Liver (tissue), 9 donors: Measurements from ENCODE around the gene ZDHHC21. TPM values are rescaled to one million over a fixed set of nuclear protein-coding genes. Genes with fewer than 3 reads are reported as not detected.

Experiments
- DNase-seq: peaks from one replicate; pipeline ENCODE4 v3.0.0-alpha.2; 2017; ENCODE audit warnings: low spot score
- H3K27ac ChIP-seq, 2 donors: one replicate each; pipeline ENCODE4 v1.7.0; 2013; ENCODE audit warnings: inconsistent platforms in 2 of 2, low read length in 2 of 2, control low read depth in 1 of 2, low read depth in 1 of 2, mild to moderate bottlenecking in 1 of 2
- H3K27me3 ChIP-seq, 4 donors: one replicate each; pipeline versions ENCODE4 v1.6.1 to v1.7.0; 2013; ENCODE audit warnings: low read length in 3 of 4, inconsistent platforms in 1 of 4, mild to moderate bottlenecking in 1 of 4, moderate library complexity in 1 of 4; ENCODE audit not compliant: control insufficient read depth in 4 of 4, insufficient read depth in 4 of 4
- H3K36me3 ChIP-seq, 4 donors: one replicate each; pipeline versions ENCODE4 v1.6.1 to v1.7.0; 2013; ENCODE audit warnings: low read length in 3 of 4, mild to moderate bottlenecking in 3 of 4, low read depth in 1 of 4, moderate library complexity in 1 of 4; ENCODE audit not compliant: control insufficient read depth in 4 of 4, insufficient read depth in 3 of 4
- H3K4me1 ChIP-seq, 4 donors: one replicate each; pipeline versions ENCODE4 v1.6.1 to v1.7.0; 2013; ENCODE audit warnings: low read length in 3 of 4, mild to moderate bottlenecking in 3 of 4, moderate library complexity in 1 of 4; ENCODE audit not compliant: control insufficient read depth in 4 of 4, insufficient read depth in 4 of 4
- H3K4me3 ChIP-seq, 3 donors: one replicate each; pipeline versions ENCODE4 v1.6.1 to v1.7.0; 2013; ENCODE audit warnings: low read length in 3 of 3, control low read depth in 1 of 3, low read depth in 1 of 3, mild to moderate bottlenecking in 1 of 3
- H3K9ac ChIP-seq, 2 donors: one replicate each; pipeline ENCODE4 v1.7.0; 2013; ENCODE audit warnings: low read length in 2 of 2, mild to moderate bottlenecking in 2 of 2, moderate library complexity in 2 of 2, control low read depth in 1 of 2, low read depth in 1 of 2
- H3K9me3 ChIP-seq, 4 donors: one replicate each; pipeline versions ENCODE4 v1.6.1 to v1.7.0; 2013; ENCODE audit warnings: low read length in 3 of 4; ENCODE audit not compliant: control insufficient read depth in 4 of 4
- EGR1 ChIP-seq, 2 donors: IDR thresholded peaks; 2 replicates each; pipeline ENCODE4 v1.6.1; 2016 to 2018; ENCODE audit warnings: antibody characterized with exemption in 2 of 2, low read depth in 2 of 2
- FOXA2 ChIP-seq: IDR thresholded peaks from 2 replicates; pipeline ENCODE4 v1.6.1; 2016; ENCODE audit warnings: antibody characterized with exemption
- GABPA ChIP-seq, 2 donors: IDR thresholded peaks in 1 of 2; conservative IDR thresholded peaks in 1 of 2; 2 replicates each; pipeline ENCODE4 v1.6.1; 2016; ENCODE audit warnings: antibody characterized with exemption in 2 of 2, mild to moderate bottlenecking in 1 of 2, moderate library complexity in 1 of 2
- HNF4A ChIP-seq, 2 donors: conservative IDR thresholded peaks; 2 replicates each; pipeline ENCODE4 v1.6.1; 2016; ENCODE audit warnings: antibody characterized with exemption in 2 of 2, mild to moderate bottlenecking in 2 of 2
- HNF4G ChIP-seq: IDR thresholded peaks from 2 replicates; pipeline ENCODE4 v1.6.1; 2016; ENCODE audit warnings: antibody characterized with exemption
- JUND ChIP-seq, 2 donors: IDR thresholded peaks; 2 replicates each; pipeline ENCODE4 v1.6.1; 2016; ENCODE audit warnings: antibody characterized with exemption in 2 of 2
- NR2F2 ChIP-seq: IDR thresholded peaks from 2 replicates; pipeline ENCODE4 v1.6.1; 2016; ENCODE audit warnings: antibody characterized with exemption
- RAD21 ChIP-seq, 2 donors: IDR thresholded peaks; 2 replicates each; pipeline ENCODE4 v1.6.1; 2016; ENCODE audit warnings: antibody characterized with exemption in 2 of 2, mild to moderate bottlenecking in 2 of 2
- SP1 ChIP-seq: IDR thresholded peaks from 2 replicates; pipeline ENCODE4 v1.6.1; 2018; ENCODE audit warnings: antibody characterized with exemption, mild to moderate bottlenecking
- TAF1 ChIP-seq: conservative IDR thresholded peaks from 2 replicates; pipeline ENCODE4 v1.6.1; 2016; ENCODE audit warnings: antibody characterized with exemption, mild to moderate bottlenecking
- YY1 ChIP-seq: IDR thresholded peaks from 2 replicates; pipeline ENCODE4 v1.6.1; 2016; ENCODE audit warnings: antibody characterized with exemption, mild to moderate bottlenecking
- WGBS: extraction: QIAGEN DNeasy Blood & Tissue Kit; methylation state at CpG from one replicate; pipeline ENCODE4 v1.1.7; 2013; 5-methylcytosine and 5-hydroxymethylcytosine counted together
- polyA plus RNA-seq, 2 donors: library from polyadenylated mRNA; stranded (reverse) in 1 of 2; unstranded in 1 of 2; fragments of 200-250 nt in 1 of 2; fragments of >200 nt in 1 of 2; fragmentation: Nextera tagmentation in 1 of 2; extraction: Ambion mirVana in 1 of 2; gene quantifications; one replicate each; pipeline versions ENCODE4 v1.2.1 to v1.2.3, GENCODE V29; 2013 to 2015
- total RNA-seq, 2 donors: library from RNA; depleted of rRNA; stranded (reverse); fragments of >200 nt; gene quantifications; one replicate each; pipeline ENCODE4 v1.2.3, GENCODE V29; 2014
- TF ChIP-seq, protein P1 (sequence below): fragments of 150-350 bp; IDR thresholded peaks from 2 replicates; pipeline ENCODE4 v1.5.1; 2017; ENCODE audit warnings: improper control_type of control experiment, low read depth, low read length; ENCODE audit not compliant: missing input control
- TF ChIP-seq, protein P2 (sequence below): IDR thresholded peaks from 2 replicates; pipeline ENCODE4 v1.6.1; 2016; ENCODE audit warnings: antibody characterized with exemption, mild to moderate bottlenecking
- TF ChIP-seq, protein P3 (sequence below): IDR thresholded peaks from 2 replicates; pipeline ENCODE4 v1.6.1; 2016; ENCODE audit warnings: antibody characterized with exemption
- TF ChIP-seq, protein P4 (sequence below): IDR thresholded peaks from 2 replicates; pipeline ENCODE4 v1.6.1; 2016; ENCODE audit warnings: antibody characterized with exemption
- TF ChIP-seq, protein P5 (sequence below): IDR thresholded peaks from 2 replicates; pipeline ENCODE4 v1.6.1; 2016; ENCODE audit warnings: antibody characterized with exemption
- donor health status: healthy.
- donor health status: healthy.
- donor health status: healthy.
- donor health status: healthy.
- donor health status: healthy.

The ZDHHC21 gene
- total and polyA plus RNA-seq, 4 donors = 1.3 to 6.0 (median 2.7) TPM

DNA sequence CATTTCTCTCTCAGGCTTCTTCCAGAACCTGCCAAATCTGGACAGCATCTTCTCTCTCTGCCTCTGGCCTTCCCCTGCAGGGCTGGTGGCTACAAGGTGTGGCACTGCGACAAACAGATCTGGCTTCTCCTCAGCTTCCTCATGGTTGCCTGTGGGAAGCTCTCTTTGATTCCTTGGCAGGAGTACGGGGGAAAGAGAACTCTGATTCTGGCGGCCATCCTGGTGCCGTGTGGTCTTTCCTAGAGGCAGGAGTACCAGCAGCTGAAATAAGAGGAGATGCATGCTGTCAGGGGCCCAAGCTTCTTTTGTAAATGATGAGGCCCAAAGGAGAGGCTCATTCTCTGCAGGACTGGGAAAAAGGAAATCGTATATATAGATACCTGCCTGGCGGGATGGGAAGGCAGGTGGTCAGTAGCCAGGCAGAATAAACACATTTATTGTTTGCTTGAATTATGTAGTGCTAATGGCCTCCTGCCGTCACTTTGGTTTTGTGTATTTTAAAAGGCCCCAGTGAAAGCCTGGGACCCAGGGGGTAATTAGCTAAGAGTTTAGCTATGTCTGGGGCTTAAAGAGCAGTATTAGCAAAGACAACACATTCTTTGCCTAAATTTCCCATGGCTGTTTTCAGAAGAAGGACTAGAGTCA lies 29.3 kb upstream of the ZDHHC21 start, which contains the start of gene CER1:
Gene CER1, minus strand, starts transcription at position 343 of the 645 bp plus-strand sequence. Its CDS starts 61 bp downstream, at position 282.
- no peak within 1 kb of the TSS for H3K4me3 ChIP-seq
- H3K27me3 ChIP-seq = peaks cover 0 to 18% (median 2%) of the 10 kb centered on the region in 4 donors
- H3K9ac ChIP-seq = no peak within 1 kb of the TSS
- no peak within 1 kb of the TSS for H3K27ac ChIP-seq
- H3K36me3 ChIP-seq = no peaks in the 10 kb centered on the region
- TF ChIP-seq, protein P1, sequence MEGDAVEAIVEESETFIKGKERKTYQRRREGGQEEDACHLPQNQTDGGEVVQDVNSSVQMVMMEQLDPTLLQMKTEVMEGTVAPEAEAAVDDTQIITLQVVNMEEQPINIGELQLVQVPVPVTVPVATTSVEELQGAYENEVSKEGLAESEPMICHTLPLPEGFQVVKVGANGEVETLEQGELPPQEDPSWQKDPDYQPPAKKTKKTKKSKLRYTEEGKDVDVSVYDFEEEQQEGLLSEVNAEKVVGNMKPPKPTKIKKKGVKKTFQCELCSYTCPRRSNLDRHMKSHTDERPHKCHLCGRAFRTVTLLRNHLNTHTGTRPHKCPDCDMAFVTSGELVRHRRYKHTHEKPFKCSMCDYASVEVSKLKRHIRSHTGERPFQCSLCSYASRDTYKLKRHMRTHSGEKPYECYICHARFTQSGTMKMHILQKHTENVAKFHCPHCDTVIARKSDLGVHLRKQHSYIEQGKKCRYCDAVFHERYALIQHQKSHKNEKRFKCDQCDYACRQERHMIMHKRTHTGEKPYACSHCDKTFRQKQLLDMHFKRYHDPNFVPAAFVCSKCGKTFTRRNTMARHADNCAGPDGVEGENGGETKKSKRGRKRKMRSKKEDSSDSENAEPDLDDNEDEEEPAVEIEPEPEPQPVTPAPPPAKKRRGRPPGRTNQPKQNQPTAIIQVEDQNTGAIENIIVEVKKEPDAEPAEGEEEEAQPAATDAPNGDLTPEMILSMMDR = no peak
- TF ChIP-seq, protein P2, sequence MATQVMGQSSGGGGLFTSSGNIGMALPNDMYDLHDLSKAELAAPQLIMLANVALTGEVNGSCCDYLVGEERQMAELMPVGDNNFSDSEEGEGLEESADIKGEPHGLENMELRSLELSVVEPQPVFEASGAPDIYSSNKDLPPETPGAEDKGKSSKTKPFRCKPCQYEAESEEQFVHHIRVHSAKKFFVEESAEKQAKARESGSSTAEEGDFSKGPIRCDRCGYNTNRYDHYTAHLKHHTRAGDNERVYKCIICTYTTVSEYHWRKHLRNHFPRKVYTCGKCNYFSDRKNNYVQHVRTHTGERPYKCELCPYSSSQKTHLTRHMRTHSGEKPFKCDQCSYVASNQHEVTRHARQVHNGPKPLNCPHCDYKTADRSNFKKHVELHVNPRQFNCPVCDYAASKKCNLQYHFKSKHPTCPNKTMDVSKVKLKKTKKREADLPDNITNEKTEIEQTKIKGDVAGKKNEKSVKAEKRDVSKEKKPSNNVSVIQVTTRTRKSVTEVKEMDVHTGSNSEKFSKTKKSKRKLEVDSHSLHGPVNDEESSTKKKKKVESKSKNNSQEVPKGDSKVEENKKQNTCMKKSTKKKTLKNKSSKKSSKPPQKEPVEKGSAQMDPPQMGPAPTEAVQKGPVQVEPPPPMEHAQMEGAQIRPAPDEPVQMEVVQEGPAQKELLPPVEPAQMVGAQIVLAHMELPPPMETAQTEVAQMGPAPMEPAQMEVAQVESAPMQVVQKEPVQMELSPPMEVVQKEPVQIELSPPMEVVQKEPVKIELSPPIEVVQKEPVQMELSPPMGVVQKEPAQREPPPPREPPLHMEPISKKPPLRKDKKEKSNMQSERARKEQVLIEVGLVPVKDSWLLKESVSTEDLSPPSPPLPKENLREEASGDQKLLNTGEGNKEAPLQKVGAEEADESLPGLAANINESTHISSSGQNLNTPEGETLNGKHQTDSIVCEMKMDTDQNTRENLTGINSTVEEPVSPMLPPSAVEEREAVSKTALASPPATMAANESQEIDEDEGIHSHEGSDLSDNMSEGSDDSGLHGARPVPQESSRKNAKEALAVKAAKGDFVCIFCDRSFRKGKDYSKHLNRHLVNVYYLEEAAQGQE = no peak
- TF ChIP-seq SP1 = no peak
- TF ChIP-seq FOXA2 = no peak
- no peaks in the 10 kb centered on the region for H3K9me3 ChIP-seq
- WGBS = 44% methylated on average over 7 of the region's 7 CpGs
- H3K4me1 ChIP-seq = no peaks in the 10 kb centered on the region
- no peak for DNase-seq

DNA sequence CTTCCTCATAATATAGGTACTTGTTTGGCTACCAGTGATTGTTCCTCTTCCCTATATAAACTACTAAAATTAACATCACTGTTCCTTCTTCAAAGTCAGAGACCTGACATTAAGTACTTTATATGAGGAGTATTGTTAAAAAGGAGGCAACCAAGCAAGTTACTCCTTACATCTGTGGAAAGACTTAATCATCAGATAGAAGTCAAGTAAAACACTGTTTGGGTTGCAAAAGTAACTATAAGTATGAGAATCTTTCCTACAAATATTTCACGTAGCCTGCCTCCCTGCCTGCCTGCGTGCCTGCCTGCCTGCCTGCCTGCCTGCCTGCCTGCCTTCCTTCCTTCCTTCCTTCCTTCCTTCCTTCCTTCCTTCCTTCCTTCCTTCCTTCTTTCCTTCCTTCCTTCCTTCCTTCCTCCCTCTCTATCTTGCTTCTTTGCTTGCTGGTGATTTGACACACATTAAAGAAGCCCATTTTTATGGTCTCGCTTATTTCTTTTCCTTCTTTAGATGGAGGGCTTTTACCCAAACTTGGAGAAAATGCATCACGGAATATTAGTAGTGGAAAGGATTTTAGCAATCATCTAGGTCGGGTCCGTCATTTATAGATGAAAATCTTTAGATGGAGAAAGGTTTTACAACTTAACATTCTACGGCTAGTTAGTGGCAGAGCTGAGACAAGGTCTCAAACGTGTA lies 26.1 kb upstream of the ZDHHC21 start:
- WGBS = 62% methylated on average over 8 of the region's 8 CpGs
- H3K4me3 ChIP-seq = no peak overlapping the region
- no peaks in the 10 kb centered on the region for H3K36me3 ChIP-seq
- no peak for DNase-seq
- no peaks in the 10 kb centered on the region for H3K9me3 ChIP-seq
- no peaks in the 10 kb centered on the region for H3K4me1 ChIP-seq
- peaks cover 0 to 18% (median 1%) of the 10 kb centered on the region in 4 donors for H3K27me3 ChIP-seq
- H3K27ac ChIP-seq = no peak overlapping the region
- H3K9ac ChIP-seq = no peak overlapping the region
- no peak for TF ChIP-seq JUND (IDR thresholded peaks at IDR 0.05)
- no peak for TF ChIP-seq TAF1
- TF ChIP-seq RAD21 (IDR thresholded peaks at IDR 0.05) = no peak
- TF ChIP-seq GABPA (IDR thresholded peaks at IDR 0.05 in 1 of 2, conservative IDR thresholded peaks at IDR 0.05 in 1 of 2) = no peak
- no peak for TF ChIP-seq EGR1 (IDR thresholded peaks at IDR 0.05; ENCODE audit: low read depth in 2 of 2)
- TF ChIP-seq NR2F2 = no peak
- TF ChIP-seq HNF4G = no peak
- TF ChIP-seq, protein P3, sequence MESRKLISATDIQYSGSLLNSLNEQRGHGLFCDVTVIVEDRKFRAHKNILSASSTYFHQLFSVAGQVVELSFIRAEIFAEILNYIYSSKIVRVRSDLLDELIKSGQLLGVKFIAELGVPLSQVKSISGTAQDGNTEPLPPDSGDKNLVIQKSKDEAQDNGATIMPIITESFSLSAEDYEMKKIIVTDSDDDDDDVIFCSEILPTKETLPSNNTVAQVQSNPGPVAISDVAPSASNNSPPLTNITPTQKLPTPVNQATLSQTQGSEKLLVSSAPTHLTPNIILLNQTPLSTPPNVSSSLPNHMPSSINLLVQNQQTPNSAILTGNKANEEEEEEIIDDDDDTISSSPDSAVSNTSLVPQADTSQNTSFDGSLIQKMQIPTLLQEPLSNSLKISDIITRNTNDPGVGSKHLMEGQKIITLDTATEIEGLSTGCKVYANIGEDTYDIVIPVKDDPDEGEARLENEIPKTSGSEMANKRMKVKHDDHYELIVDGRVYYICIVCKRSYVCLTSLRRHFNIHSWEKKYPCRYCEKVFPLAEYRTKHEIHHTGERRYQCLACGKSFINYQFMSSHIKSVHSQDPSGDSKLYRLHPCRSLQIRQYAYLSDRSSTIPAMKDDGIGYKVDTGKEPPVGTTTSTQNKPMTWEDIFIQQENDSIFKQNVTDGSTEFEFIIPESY = no peak
- TF ChIP-seq HNF4A (conservative IDR thresholded peaks at IDR 0.05) = no peak
- TF ChIP-seq, protein P4, sequence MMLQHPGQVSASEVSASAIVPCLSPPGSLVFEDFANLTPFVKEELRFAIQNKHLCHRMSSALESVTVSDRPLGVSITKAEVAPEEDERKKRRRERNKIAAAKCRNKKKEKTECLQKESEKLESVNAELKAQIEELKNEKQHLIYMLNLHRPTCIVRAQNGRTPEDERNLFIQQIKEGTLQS = no peak
- TF ChIP-seq, protein P2 = no peak
- TF ChIP-seq, protein P5, sequence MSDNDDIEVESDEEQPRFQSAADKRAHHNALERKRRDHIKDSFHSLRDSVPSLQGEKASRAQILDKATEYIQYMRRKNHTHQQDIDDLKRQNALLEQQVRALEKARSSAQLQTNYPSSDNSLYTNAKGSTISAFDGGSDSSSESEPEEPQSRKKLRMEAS = no peak
- TF ChIP-seq YY1 = no peak
- TF ChIP-seq SP1 = no peak
- TF ChIP-seq, protein P1 = no peak
